ENCODE results near the gene UMODL1.
A peak's percentile ranks its signal among the peaks of the same experiment; 100 is the strongest.
"Not testable (repeated sequence)": the region's sequence is repeated elsewhere in the genome, so short reads cannot be mapped to it uniquely, and the experiment has no call there.

Gene UMODL1

DNA sequence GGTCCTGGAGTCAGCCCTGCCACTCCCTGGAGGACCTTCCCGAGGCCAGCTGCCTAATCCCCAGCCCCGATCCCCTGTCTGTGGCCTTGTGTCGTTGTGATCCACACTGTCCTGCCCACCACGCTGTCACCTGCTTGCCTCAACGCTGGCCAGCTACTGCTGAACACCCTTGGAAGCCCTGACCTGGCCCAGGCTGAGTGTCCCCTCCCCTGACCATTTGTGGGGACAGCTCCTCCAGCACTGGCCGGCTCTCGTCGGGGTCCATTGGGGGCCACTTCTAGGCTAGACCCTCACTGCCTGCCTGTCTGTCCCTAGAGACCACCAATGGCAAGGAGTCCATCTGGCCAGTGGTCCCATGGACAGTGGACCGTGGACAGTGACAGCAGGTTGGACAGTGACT, 12.0 kb upstream of the UMODL1 start:
- no peak for DNase-seq (ENCODE audit: low read depth)

DNA sequence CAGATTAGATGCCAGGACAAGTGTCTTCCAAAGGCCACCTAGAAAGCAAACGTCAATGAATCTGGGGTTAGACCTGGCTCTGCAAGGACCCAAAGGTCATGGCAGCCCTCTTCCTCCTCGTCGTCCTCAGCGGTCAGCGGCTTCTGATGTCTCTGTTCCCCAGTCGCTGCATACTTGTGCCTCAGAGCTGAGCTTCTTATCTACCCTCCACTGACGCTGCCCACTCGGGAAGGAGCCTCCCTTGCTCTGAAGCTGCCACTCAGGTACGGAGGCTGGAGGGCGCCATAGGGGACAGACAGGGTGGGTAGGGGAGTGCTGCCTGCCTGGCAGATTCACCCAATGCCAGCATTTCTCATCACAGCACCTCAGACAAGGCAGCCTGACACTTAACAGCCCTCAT, 11.4 kb upstream of the UMODL1 start:
- no peak for DNase-seq (ENCODE audit: low read depth)

GRCh38 chr21:42060166-42060565, 11.0 kb upstream of the UMODL1 start:
- DNase-seq (ENCODE audit: low read depth): no peak

GRCh38 chr21:42061195-42061985, 9.7 kb upstream of the UMODL1 start:
- peak; percentile 69 for DNase-seq (ENCODE audit: low read depth)

DNA sequence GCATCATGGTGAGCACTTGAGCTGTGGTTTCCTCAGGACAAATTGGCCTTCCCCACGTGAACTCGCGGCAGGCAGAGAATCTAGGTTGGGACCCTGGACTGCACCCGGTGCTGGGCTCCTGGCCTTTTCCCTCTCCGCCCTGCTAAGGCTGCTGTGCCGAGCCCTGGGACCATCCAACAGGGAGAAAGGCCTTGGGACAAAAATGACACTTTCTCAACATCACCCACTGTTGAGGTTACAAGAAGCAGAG, 9.2 kb upstream of the UMODL1 start:
- no peak for DNase-seq (ENCODE audit: low read depth)

GRCh38 chr21:42062236-42063022, 8.7 kb upstream of the UMODL1 start:
- no peak for DNase-seq (ENCODE audit: low read depth)

DNA sequence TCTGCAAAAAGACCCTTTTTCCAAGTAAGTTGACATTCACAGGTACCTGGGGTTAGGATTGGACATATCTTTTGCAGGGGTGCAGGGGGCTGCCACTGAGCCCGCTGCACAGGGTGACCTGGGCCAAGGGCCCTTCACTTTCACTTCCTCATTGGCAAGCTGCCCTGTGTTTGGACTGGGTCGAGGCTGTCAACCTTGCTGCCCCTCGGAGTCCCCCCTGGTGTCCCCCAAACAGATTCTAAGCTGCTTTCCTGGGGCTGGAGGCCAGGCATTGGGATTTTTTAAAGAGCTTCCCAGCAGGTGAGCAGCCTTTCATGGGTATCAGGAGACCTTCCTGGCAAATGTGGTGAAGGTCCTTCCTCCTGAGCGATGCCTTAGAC, 7.9 kb upstream of the UMODL1 start:
- DNase-seq (ENCODE audit: low read depth): no peak

- no peak for DNase-seq (ENCODE audit: low read depth)
These were observed 7.3 kb upstream of the UMODL1 start for GRCh38 chr21:42063571-42064521.

DNA sequence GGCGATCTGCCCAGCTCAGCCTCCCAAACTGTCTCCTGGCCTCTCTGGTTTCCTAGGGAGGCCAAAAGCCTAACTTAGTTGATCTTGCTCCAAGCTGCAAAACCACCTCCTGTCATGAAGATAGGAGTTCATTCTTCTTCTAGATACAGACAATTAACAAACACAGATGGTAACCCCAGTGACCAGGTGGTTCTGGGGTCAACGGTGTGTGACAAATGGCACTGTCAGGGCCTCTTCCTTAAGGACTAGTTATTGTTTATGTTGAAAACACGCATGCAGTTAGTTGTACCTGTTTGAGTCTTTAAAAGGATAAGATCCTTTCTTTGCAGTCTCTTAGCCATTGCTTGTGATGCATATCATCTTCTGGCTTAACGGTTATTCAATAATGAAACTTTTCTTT, 4.6 kb upstream of the UMODL1 start:
- DNase-seq (ENCODE audit: low read depth): no peak

- DNase-seq (ENCODE audit: low read depth): no peak
These were observed 3.4 kb upstream of the UMODL1 start for GRCh38 chr21:42067531-42068255.

- no peak for DNase-seq (ENCODE audit: low read depth)
These were observed 2.9 kb upstream of the UMODL1 start for GRCh38 chr21:42068256-42068545.

- DNase-seq (ENCODE audit: low read depth): no peak
These were observed 2.5 kb upstream of the UMODL1 start for GRCh38 chr21:42068592-42068991.

- DNase-seq (ENCODE audit: low read depth): no peak
These were observed 1.8 kb upstream of the UMODL1 start for GRCh38 chr21:42069327-42069726.

DNA sequence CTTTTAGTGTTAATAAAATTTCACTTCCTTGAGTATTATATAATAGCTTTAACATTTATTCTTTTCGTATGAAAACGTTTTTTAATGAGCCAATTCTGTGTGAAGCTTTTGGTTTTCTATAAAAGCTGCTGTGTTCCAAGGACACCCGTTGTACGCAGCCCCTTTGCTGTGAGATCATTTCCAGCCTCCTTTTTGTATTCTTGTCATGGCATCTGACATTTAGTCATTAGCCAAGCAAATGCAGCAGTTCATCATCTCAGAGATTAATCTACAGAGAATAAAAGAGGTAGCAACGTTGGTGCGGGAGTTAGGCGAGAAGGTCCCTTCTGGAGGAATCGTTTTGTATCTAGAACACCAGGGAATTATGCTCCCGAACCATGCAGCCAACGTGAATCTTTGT, 1.3 kb upstream of the UMODL1 start:
- no peak for DNase-seq (ENCODE audit: low read depth)

DNA sequence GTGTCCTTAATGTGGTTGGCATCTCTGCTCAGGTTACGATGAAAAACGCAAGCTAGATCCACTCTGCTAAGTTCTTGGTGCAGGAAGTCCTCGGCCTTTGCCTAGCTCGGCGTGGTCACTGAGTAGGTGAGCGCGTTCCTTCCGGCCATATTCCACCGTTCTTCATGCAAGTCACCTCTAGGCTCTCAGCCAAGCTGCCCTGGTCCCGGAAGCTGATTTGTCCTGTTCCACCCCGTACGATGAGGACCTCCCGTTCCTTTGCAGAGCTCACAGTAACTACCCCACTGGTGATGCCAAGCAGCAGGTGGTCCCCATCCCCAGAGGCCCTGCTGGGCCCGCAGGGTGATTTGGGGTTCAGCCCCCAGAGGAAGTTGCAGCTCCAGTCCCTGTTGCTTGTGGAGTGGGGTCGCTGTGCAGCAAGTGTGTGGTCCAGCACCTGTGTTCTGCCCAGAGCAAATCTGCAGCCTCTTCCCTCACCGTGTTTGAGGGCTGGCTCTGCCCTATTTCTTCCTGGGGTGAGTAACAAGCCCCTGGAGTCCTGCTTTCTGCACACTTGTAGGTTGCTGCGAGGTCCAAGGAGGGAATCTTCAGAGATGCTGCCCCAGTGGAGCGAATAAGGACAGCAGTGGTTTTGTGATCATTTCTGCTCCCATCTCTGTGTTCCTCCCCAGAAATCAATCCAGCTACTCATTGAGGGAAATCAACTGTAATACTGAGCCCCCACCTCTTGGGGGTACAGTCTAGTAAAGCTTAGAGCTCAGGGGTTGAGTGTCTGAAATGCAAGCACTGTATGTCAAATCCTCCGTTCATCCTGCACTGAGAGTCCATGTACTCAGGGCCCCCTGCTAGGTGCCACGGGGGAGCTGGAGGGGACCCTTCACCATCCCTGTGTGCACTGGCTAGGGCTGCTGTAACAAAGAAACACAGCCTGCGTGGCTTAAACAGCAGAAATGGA, 2.3 kb downstream of the UMODL1 start:
- DNase-seq (ENCODE audit: low read depth): no peak

DNA sequence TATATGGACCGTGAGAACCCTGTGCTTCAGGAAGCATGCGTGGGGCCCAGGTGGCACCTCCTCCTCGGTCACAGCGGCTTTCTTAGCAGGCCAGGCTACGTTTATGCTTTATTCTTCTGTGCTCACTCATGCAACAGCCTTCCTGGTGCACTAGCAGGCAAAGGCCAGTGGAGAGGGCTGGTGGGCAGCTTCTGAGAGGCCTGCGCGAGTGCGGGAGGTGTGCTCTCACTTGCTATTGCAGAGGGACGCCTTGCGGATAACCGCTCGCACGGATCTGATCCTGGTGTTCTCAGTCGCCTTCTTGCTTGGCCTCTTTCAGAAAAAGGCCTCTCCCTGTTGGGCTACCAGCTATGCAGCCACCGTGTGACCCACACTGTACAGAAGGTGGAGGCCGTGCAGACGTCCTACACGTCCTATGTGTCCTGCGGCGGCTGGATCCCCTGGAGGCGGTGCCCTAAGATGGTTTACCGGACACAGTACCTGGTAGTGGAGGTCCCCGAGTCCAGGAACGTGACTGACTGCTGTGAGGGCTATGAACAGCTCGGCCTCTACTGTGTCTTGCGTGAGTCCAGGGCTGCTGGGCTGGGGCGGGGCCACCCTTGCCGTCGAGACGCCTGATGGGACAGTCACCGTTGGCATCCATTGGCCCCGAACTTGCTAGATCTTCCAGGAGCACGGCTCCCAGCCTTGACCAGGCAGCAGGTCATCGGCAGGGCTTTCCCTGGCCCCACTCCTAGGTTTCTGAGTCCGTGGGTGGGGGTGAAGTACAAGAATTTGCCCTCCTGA, 4.8 kb downstream of the UMODL1 start:
- DNase-seq (ENCODE audit: low read depth): no peak

DNA sequence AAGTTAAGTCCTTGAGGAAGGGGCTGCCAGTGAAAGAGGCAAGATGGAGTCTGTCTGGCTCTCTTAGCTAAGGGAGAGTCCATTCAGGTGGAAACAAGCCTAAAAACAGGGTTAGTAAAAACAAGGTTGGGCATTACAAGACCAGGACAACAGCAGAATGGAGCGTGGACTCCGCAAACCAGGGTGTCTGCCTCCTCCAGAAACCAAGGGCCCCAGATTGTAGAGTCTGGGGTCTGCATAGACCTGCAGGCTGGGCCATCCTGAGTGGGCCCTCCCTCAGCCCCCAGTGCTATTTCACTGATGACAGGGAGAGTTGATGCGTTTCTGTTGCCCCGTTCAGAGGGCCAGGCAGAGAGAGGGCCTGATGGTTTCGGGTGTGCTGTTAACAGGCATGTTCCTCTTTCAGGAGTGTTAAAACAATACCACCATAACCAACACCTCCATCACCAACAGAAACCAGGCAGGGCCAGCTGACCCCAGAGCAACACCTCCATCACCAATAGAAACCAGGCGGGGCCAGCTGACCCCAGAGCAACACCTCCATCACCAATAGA, 6.6 kb downstream of the UMODL1 start:
- not testable (repeated sequence) for DNase-seq (ENCODE audit: low read depth)

GRCh38 chr21:42078247-42079007, 7.3 kb downstream of the UMODL1 start:
- not testable (repeated sequence) for DNase-seq (ENCODE audit: low read depth)

All from CMK (cell line).